ENCODE measurements around the gene XIRP2.

Gene XIRP2

DNA sequence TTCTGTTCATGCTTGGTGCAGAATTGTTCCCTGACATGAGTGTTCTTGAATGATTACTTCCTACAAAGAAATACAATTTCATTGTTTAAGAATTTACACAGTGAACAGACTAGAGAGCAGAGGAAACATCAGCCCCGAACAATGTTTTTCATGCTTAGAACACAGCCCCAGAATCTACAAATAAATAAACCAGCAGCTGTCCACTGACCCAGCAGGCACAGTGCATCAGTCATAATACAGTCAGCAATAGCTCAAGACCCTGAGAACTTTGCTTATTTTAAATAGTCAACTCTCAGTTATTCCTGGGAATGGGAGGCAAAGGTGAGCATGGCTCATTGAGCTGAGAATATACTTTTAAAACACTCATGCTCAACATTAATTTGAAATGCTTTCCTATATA lies 38.4 kb downstream of the XIRP2 start:
- H3K4me3 ChIP-seq (ENCODE audit: low read length) = no peak overlapping the region
- no peak for DNase-seq (ENCODE audit: low read depth, low spot score)

- DNase-seq (ENCODE audit: low read depth, low spot score) = no peak
- H3K4me3 ChIP-seq (ENCODE audit: low read length) = no peak overlapping the region
Measured at GRCh38 chr2:166932032-166932431, 43.8 kb downstream of the XIRP2 start.

DNA sequence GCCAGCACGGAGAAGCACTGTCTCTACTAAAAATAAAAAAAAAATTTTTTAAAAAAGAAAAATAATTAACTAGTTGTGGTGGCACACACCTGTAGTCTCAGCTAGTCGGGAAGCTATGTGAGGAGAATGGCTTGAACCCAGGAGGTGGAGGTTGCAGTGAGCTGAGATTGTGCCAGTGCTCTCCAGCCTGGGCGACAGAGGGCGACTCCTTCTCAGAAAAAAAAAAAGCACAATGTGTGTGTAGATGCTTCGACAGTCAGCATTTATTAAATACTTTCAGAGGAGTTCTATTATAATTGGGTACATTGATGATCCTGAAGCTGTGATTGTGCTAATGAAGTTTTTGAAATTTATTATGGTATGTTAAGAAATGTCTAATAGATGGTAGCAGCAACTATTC lies 46.5 kb downstream of the XIRP2 start:
- no peak for DNase-seq (ENCODE audit: low read depth, low spot score)
- no peak overlapping the region for H3K4me3 ChIP-seq (ENCODE audit: low read length)

DNA sequence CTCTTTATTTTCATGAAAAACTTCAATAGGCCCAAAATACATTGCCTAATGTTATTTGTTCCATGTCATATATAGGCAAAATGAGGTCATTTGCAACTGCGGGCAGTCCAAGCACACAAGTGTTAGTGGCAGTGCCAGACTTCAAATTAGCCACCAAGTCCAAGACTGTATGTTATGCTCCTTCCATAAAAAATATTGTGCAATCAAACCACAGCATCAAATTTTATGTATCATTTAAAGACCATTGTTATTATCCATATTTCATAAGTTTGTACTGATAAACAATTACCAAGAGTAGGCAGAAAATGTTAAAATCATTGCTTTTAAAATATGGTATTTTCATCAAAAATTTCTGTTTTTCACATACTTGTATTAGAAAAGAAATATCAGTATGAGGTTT lies 54.1 kb downstream of the XIRP2 start:
- DNase-seq (ENCODE audit: low read depth, low spot score) = no peak

DNA sequence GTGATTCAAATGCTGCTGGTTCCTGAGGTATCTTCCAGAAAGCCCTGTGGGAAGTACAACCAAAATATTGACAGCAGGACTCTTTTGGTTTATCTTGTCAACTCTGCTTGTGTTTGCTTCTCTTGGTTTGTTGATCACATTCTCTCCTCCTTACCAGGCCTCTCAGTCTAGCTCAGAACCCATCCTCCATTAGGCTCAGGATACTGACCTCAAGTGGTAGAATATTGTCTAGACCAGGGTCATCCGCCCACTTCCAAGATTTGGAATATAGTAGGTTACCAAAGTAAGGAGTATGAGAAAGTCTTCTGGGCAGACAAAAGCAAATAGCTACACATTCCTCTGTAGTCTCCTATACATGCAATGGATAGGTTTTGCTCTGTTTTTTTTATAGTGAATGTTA lies 56.6 kb downstream of the XIRP2 start:
- no peak for DNase-seq (ENCODE audit: low read depth, low spot score)
- H3K4me3 ChIP-seq (ENCODE audit: low read length) = no peak overlapping the region

More for the DNA sequence above, 54.1 kb downstream of the XIRP2 start:
- H3K4me3 ChIP-seq (ENCODE audit: low read length) = no peak overlapping the region

DNA sequence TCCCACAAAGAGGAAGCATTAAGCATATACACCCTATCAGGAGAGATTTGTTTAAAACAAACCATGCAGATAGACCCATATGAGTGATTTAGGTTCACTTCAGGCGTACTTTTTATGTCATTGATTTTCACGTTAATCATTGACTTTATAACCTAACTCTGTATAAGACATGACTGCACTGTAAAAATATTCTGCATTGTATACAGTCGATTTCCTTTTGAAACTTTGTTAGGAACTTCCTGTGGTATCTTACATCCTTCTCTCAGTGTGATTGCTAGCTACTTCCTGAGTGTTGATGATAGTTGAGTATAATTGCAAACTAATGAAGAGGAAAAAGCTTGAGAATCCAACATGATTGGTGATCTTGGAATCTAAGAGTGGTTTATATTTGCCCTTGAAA lies 69.4 kb downstream of the XIRP2 start:
- peak; percentile 3 for DNase-seq (ENCODE audit: low read depth, low spot score)
- no peak overlapping the region for H3K4me3 ChIP-seq (ENCODE audit: low read length)

DNA sequence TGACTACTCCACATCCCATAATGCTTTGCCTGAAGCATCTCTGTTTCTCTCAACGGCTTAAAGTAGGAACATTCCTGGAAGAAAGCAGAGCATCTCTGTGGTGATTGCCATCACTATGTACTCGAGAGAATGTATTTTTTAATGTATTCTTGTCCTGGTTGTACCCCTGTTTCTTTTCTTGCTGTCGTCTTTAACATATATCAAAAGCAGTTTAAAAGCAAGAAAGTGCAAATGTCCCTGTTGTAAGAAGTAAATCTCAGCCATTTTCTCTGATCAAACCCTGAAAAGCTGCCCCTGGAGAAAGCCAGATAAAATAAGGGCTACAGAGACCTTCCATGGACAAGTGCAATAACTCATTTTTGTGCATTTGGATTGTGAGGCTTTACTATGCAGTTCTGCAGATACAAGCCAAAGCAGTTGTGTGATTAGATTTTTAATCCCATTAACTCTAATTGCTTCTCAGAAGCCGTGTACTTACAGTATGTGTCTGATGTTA lies 70.8 kb downstream of the XIRP2 start:
- no peak for DNase-seq (ENCODE audit: low read depth, low spot score)
- H3K4me3 ChIP-seq (ENCODE audit: low read length) = no peak overlapping the region

DNA sequence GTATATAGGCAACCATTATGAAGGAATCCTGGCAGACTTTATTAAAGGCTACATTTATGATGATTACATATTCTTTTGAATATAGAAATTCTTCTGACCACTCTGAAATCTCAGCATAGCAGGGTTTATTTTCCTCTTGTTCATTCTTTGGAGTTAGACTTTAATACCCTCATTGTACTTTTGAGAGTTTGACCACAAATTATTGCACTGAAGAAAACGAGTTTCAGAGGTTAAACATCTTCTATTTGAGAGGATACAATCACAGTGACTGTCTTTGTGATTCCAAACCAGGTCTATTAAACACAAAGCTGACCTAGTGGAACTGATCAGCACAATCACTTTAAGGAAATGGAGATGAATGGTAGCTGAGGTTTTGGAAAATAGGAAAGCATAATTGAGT lies 71.3 kb downstream of the XIRP2 start:
- no peak overlapping the region for H3K4me3 ChIP-seq (ENCODE audit: low read length)
- no peak for DNase-seq (ENCODE audit: low read depth, low spot score)

DNA sequence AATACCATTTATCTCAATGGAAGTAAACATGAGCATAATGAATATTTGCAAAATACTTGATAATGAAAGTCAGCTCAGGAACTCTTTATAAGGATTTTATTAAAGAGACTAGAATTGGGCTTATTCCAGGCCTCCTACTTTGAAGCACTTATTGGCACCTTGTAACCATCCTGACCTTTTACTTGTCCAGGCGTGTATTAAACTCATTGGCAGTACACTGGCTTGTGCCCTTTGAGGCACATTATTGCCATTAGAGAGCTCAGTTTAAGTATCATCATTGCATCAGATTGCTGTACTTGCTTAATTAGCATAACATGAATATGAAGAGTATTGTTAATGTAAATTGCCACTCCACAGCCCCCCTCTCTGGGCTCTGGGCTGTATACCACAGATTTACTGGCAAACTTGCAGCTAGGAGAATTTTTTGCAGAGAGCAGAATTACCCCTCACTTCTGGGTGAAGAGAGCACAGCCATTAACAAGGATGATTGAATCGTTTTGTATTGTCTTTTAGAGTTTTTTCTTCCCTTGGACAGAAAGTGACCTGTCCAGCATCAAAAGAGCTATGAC lies 72.5 kb downstream of the XIRP2 start:
- DNase-seq (ENCODE audit: low read depth, low spot score) = no peak
- H3K4me3 ChIP-seq (ENCODE audit: low read length) = no peak overlapping the region

GRCh38 chr2:166961933-166962332 lies 73.7 kb downstream of the XIRP2 start:
- DNase-seq (ENCODE audit: low read depth, low spot score) = no peak
- no peak overlapping the region for H3K4me3 ChIP-seq (ENCODE audit: low read length)

- no peak for DNase-seq (ENCODE audit: low read depth, low spot score)
- no peak overlapping the region for H3K4me3 ChIP-seq (ENCODE audit: low read length)
Measured at GRCh38 chr2:166969486-166969885, 81.2 kb downstream of the XIRP2 start.

DNA sequence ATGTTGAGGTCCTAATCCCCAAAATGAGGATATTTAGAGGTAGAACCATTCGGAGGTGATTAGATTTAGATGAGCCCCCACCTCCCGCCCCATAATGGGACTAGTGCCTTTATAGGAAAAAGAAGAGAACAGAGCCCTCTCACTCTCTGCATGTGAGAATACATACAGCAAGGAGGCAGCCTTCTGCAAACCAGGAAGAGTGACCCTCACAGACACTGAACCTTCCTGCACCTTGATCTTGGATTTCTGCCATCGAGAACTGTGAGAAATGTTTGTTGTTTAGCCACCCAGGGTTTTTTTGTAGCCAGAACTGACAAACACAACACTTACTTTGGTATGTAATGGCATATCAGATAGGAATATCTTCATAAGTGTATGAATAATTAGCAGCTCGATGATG lies 83.7 kb downstream of the XIRP2 start:
- no peak for DNase-seq (ENCODE audit: low read depth, low spot score)
- no peak overlapping the region for H3K4me3 ChIP-seq (ENCODE audit: low read length)

DNA sequence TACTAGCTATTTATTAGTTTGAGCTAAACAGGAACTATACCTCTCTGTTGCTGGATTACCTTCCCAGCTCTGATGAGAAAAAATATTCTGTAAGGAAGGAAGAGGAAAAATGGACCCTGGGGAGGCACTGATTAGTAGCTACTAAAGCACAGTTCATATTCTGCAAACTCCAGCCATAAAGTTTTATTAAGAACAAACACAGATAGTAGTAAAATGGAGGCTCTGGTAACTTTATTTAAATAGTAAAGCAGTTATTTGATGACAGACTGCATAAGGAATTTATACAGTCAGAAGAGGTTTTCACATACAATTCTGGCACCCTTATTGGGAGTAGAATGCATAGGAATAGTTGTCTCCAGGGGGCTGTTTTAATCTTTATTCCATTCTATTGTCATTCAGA lies 84.1 kb downstream of the XIRP2 start:
- DNase-seq (ENCODE audit: low read depth, low spot score) = no peak
- H3K4me3 ChIP-seq (ENCODE audit: low read length) = no peak overlapping the region

- H3K4me3 ChIP-seq (ENCODE audit: low read length) = no peak overlapping the region
- DNase-seq (ENCODE audit: low read depth, low spot score) = no peak
Measured at GRCh38 chr2:166984188-166984587, 95.9 kb downstream of the XIRP2 start.

GRCh38 chr2:166984797-166985196 lies 96.5 kb downstream of the XIRP2 start:
- H3K4me3 ChIP-seq (ENCODE audit: low read length) = no peak overlapping the region
- DNase-seq (ENCODE audit: low read depth, low spot score) = no peak

DNA sequence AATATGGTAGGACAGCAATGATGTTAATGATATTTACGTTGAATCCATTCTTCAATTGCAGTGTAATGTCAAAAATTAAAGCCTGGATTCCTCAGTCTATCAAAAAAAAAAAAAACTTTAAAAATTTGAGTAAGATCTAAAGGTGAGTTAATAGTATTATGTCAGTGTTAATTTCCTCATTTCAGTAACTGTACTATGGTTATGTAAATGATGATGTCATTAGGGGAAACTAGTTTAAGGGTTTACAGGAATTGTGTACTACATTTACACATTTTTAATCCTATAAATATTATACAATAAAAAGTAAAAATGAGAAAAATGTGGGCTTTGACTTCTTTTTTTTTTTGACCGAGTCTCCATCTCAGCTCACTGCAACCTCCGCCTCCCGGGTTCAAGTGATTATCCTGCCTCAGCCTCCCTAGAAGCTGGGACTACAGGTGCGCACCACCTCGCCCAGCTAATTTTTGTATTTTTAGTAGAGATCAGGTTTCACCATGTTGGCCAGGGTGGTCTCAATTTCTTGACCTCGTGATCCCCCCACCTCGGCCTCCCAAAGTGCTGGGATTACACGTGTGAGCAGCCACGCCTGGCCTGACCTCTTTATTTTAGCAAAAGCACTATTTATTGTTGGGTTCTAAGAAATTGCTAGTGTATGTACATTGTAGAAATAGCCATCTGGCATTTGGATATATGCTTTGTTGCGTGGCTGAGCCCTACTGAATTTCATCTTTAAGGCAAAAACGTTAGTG lies 106.5 kb downstream of the XIRP2 start:
- no peak for DNase-seq (ENCODE audit: low read depth, low spot score)
- H3K4me3 ChIP-seq (ENCODE audit: low read length) = no peak overlapping the region

DNA sequence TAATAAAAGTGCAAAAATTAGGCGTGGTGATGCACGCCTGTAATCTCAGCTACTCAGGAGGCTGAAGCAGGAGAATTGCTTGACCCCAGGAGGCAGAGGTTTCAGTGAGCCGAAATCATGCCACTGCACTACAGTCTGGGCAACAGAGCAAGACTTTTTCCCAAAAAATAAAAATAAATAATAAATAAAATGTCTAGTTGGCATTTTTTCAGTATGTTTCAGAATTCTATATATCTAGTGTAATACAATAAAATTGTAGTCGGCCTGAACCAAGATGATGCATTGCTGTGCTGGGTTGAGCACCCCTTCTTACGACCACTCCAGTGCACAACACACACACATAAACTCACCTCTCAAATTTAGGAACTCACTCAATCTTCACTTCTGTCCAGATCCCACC lies 108.2 kb downstream of the XIRP2 start:
- no peak overlapping the region for H3K4me3 ChIP-seq (ENCODE audit: low read length)
- no peak for DNase-seq (ENCODE audit: low read depth, low spot score)

DNA sequence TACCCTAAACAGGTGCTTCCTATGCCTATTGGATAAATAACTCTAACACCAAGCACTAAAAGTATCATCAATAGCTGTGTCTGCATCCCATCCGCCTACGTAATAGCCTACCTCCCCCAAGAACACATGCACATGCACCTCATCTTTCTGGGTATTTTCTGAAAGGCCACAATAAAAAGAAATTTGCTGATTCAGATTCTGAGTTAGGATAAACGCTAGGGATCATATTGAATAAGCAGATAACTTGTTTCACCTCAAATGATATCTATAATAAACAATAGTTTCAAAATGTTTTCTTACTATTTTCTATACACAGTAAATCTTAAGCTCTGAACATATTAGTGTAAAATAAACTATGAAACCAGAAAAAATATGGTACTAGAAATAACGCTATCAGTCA lies 112.9 kb downstream of the XIRP2 start:
- H3K4me3 ChIP-seq (ENCODE audit: low read length) = no peak overlapping the region
- DNase-seq (ENCODE audit: low read depth, low spot score) = no peak

DNA sequence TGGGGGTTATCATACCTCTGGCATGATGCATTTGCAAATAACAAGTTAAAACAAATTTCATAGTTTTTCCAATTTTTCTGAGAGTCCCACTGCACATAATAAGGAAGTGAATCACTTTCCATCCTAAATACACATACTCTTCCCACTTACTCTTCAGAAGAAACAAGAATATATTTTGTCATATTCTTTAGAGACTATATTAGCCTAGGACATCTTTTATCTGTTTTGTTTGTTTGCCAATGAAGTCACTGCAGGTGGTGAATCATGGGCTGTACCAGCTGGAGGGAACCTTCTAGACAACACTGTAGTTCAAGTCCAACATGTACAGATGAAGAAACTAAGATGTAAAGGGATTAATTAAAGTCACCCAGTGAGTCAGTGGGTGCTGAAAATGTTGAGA lies 116.8 kb downstream of the XIRP2 start:
- H3K4me3 ChIP-seq (ENCODE audit: low read length) = no peak overlapping the region
- DNase-seq (ENCODE audit: low read depth, low spot score) = no peak

GRCh38 chr2:167013227-167013626 lies 124.9 kb downstream of the XIRP2 start:
- H3K4me3 ChIP-seq (ENCODE audit: low read length) = no peak overlapping the region
- no peak for DNase-seq (ENCODE audit: low read depth, low spot score)

GRCh38 chr2:167015806-167016205 lies 127.5 kb downstream of the XIRP2 start:
- DNase-seq (ENCODE audit: low read depth, low spot score) = no peak

More at GRCh38 chr2:167015806-167016205, 127.5 kb downstream of the XIRP2 start:
- H3K4me3 ChIP-seq (ENCODE audit: low read length) = no peak overlapping the region

Measured in Jurkat, Clone E6-1 (cell line).